ENCODE data around the gene OR9Q1. TPM values are rescaled to one million over a fixed set of nuclear protein-coding genes. Genes with fewer than 3 reads are reported as not detected.

OR9Q1 gene
- total and polyA plus RNA-seq, 2 of the 4 experiments (the other 2 are of a cell fraction), result not detected

DNA sequence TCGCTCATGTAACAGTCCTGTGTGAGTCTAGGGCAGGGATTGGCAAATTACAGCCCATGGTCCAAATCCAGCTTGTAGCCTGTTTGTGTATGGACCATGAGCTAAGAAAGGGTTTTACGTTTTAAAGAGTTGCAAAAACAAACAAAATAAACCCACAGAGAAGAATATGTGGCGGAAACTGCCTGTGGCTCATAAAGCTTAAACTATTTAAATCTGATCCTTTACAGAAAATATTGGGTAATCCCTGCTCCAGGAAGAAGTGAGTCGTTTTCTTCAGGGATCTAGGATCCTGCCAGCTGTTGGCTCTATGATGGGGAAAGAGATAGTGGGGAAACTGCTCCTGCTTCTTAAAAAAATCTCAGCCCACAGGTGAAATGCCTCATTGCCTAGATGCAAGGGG, 3.7 kb downstream of the OR9Q1 start:
- TF ChIP-seq FOS (IDR thresholded peaks at IDR 0.05; ENCODE audit: low read depth, low read length) (peak; percentile 23; the same call in 1 of the 2 replicates), MAZ (IDR thresholded peaks at IDR 0.05; ENCODE audit: borderline replicate concordance, low read depth, low read length) (no peak), CEBPB (IDR thresholded peaks at IDR 0.05; ENCODE audit: low read depth, low read length) (peak; percentile 96), CHD1 (IDR thresholded peaks at IDR 0.05; ENCODE audit: low read depth, low read length) (0 out of 2 replicates have a peak, but pooled peaks have one; percentile 74), RCOR1 (IDR thresholded peaks at IDR 0.05; ENCODE audit: insufficient replicate concordance, low read length) (peak; percentile 42)
- no peaks in the 10 kb centered on the region for H3K9me3 ChIP-seq (ENCODE audit: control insufficient read depth, insufficient read depth, low read length)
- peak overlapping the region; percentile 96 for H3K4ac ChIP-seq (ENCODE audit: low read depth, low read length)
- H2AFZ ChIP-seq (replicated peaks; ENCODE audit: low read length, poor library complexity), result peak overlapping the region; percentile 3
- ChIA-PET CTCF (interaction anchor here (0.6 kb wide), 2 partner anchors 32 to 34 kb away, joined by 3 read pairs; no protein-coding TSS in a partner anchor), POLR2A (ENCODE audit: unreplicated experiment) (interaction anchor here (0.6 to 1.2 kb wide), 3 partner anchors 258 to 497 kb away, joined by 3 to 5 read pairs (median 3); no protein-coding TSS in a partner anchor)
- H3K9ac ChIP-seq (ENCODE audit: low read depth, low read length), result peak overlapping the region; percentile 80
- H2BK15ac ChIP-seq (ENCODE audit: low read depth, low read length), result peak overlapping the region; percentile 77; the same call in 2 of the 3 replicates
- intact Hi-C loops (cut with micrococcal nuclease), result loop anchor here (1.0 to 5.0 kb wide), 5 partner anchors 32 to 485 kb away; no protein-coding TSS in a partner anchor
- peak overlapping the region; percentile 79 for H3K56ac ChIP-seq (ENCODE audit: extremely low read depth, insufficient read depth, low read length)
- peak overlapping the region; percentile 98 for H2BK120ac ChIP-seq (ENCODE audit: low read depth, low read length)
- dilution Hi-C loops (cut with HindIII; ENCODE audit: low sequenced_read_pairs, unreplicated experiment), result no loop called here
- WGBS, 2 experiments (ENCODE audit: extremely low coverage in 2 of 2, insufficient read length in 1 of 2), result no CpG with 5 or more reads among the region's 4 CpGs
- peak overlapping the region; percentile 100 for H2BK5ac ChIP-seq (ENCODE audit: low read depth, low read length, poor library complexity, severe bottlenecking)
- H2BK20ac ChIP-seq (ENCODE audit: low read depth, low read length), result peak overlapping the region; percentile 97
- H3K14ac ChIP-seq (replicated peaks; ENCODE audit: low read depth, low read length), result peak overlapping the region; percentile 87
- BruUV-seq (replicated peaks), result no TSS peak
- H3K4me1 ChIP-seq (ENCODE audit: control insufficient read depth, insufficient read depth, low read length), result peaks cover 27% of the 10 kb centered on the region
- DNase-seq (peak; percentile 94), ATAC-seq (ENCODE audit: low read depth) (peak; percentile 52)
- H4K91ac ChIP-seq (ENCODE audit: insufficient read depth, low read depth, low read length), result peak overlapping the region; percentile 96
- H3K18ac ChIP-seq (ENCODE audit: low read depth, low read length), result peak overlapping the region; percentile 100
- H3K36me3 ChIP-seq (ENCODE audit: control insufficient read depth, insufficient read depth, low read length), result no peaks in the 10 kb centered on the region
- peak overlapping the region; percentile 96 for H4K8ac ChIP-seq (ENCODE audit: low read depth in 2 of 2, low read length in 2 of 2)
- peak overlapping the region; percentile 99 for H4K5ac ChIP-seq (ENCODE audit: low read depth, low read length)
- H3K4me2 ChIP-seq (ENCODE audit: low read depth, low read length), result 0 out of 2 replicates have a peak overlapping the region, but pooled peaks have one; percentile 16
- peaks cover 28% of the 10 kb centered on the region for H3K9me1 ChIP-seq (ENCODE audit: insufficient read depth, low read length)
- H2AK5ac ChIP-seq (ENCODE audit: low read depth, low read length), result peak overlapping the region; percentile 94
- no peaks in the 10 kb centered on the region for H4K20me1 ChIP-seq (ENCODE audit: insufficient read depth, low read length)
- H3K27me3 ChIP-seq (ENCODE audit: control insufficient read depth, insufficient read depth, low read length), result no peaks in the 10 kb centered on the region
- peak overlapping the region; percentile 98 for H3K27ac ChIP-seq (ENCODE audit: insufficient read depth, low read length)
- in situ Hi-C loops (cut with MboI; ENCODE audit: low sequenced_read_pairs), result no loop called here
- no peaks in the 10 kb centered on the region for H3K79me1 ChIP-seq (ENCODE audit: low read depth in 1 of 2, low read length in 2 of 2)
- H3K23ac ChIP-seq (ENCODE audit: low read depth, low read length), result peak overlapping the region; percentile 92
- H2AK9ac ChIP-seq (replicated peaks; ENCODE audit: low read depth, low read length, poor library complexity), result no peak overlapping the region
- H3K4me3 ChIP-seq (ENCODE audit: insufficient read depth, low read depth, low read length), result no peak overlapping the region
